Measurements from ENCODE around the gene TFF1. TPM values are rescaled to one million over a fixed set of nuclear protein-coding genes. Genes with fewer than 3 reads are reported as not detected.

The TFF1 gene
- total and polyA plus RNA-seq, 2 of the 4 experiments (the other 2 are of a cell fraction), result not detected

- ChIA-PET CTCF (no interaction called here), POLR2A (ENCODE audit: unreplicated experiment) (no interaction called here)
- ATAC-seq (ENCODE audit: low read depth) (no peak), DNase-seq (no peak)
- H3K4me3 ChIP-seq (ENCODE audit: insufficient read depth, low read depth, low read length), result no peak overlapping the region
- no peak overlapping the region for H4K5ac ChIP-seq (ENCODE audit: low read depth, low read length)
- intact Hi-C loops (cut with micrococcal nuclease) (no loop called here), dilution Hi-C loops (cut with HindIII; ENCODE audit: low sequenced_read_pairs, unreplicated experiment) (no loop called here), in situ Hi-C loops (cut with MboI; ENCODE audit: low sequenced_read_pairs) (no loop called here)
- H3K4me1 ChIP-seq (ENCODE audit: control insufficient read depth, insufficient read depth, low read length), result no peaks in the 10 kb centered on the region
- H2AFZ ChIP-seq (replicated peaks; ENCODE audit: low read length, poor library complexity), result no peak overlapping the region
- H2BK5ac ChIP-seq (ENCODE audit: low read depth, low read length, poor library complexity, severe bottlenecking), result no peak overlapping the region
- H3K9me1 ChIP-seq (ENCODE audit: insufficient read depth, low read length), result no peaks in the 10 kb centered on the region
- no TSS peak for BruUV-seq (replicated peaks)
- WGBS, 2 experiments (ENCODE audit: extremely low coverage in 2 of 2, insufficient read length in 1 of 2), result 74% methylated on average over 12 of the region's 19 CpGs; no CpG with 5 or more reads in 1 of the 2 experiments
- no peak overlapping the region for H3K23ac ChIP-seq (ENCODE audit: low read depth, low read length)
- H2BK15ac ChIP-seq (ENCODE audit: low read depth, low read length), result no peak overlapping the region
- no peak overlapping the region for H3K9ac ChIP-seq (ENCODE audit: low read depth, low read length)
- H4K20me1 ChIP-seq (ENCODE audit: insufficient read depth, low read length), result no peaks in the 10 kb centered on the region
- H3K4me2 ChIP-seq (ENCODE audit: low read depth, low read length), result no peak overlapping the region
- H2AK9ac ChIP-seq (replicated peaks; ENCODE audit: low read depth, low read length, poor library complexity), result no peak overlapping the region
- no peak overlapping the region for H4K91ac ChIP-seq (ENCODE audit: insufficient read depth, low read depth, low read length)
- no peak overlapping the region for H3K27ac ChIP-seq (ENCODE audit: insufficient read depth, low read length)
- H3K14ac ChIP-seq (replicated peaks; ENCODE audit: low read depth, low read length), result no peak overlapping the region
- no peaks in the 10 kb centered on the region for H3K36me3 ChIP-seq (ENCODE audit: control insufficient read depth, insufficient read depth, low read length)
- no peak overlapping the region for H3K18ac ChIP-seq (ENCODE audit: low read depth, low read length)
- TF ChIP-seq MXI1 (IDR thresholded peaks at IDR 0.05; ENCODE audit: borderline replicate concordance, low read depth, low read length) (no peak), CEBPB (IDR thresholded peaks at IDR 0.05; ENCODE audit: low read depth, low read length) (no peak), POLR2A (IDR thresholded peaks at IDR 0.05; ENCODE audit: low read depth, low read length) (no peak), MAZ (IDR thresholded peaks at IDR 0.05; ENCODE audit: borderline replicate concordance, low read depth, low read length) (no peak), FOS (IDR thresholded peaks at IDR 0.05; ENCODE audit: low read depth, low read length) (no peak)
- no peaks in the 10 kb centered on the region for H3K79me1 ChIP-seq (ENCODE audit: low read depth in 1 of 2, low read length in 2 of 2)
- no peak overlapping the region for H4K8ac ChIP-seq (ENCODE audit: low read depth in 2 of 2, low read length in 2 of 2)
- peaks cover 16% of the 10 kb centered on the region for H3K27me3 ChIP-seq (ENCODE audit: control insufficient read depth, insufficient read depth, low read length)
- H2BK20ac ChIP-seq (ENCODE audit: low read depth, low read length), result no peak overlapping the region
- H3K56ac ChIP-seq (ENCODE audit: extremely low read depth, insufficient read depth, low read length), result no peak overlapping the region
- H2AK5ac ChIP-seq (ENCODE audit: low read depth, low read length), result no peak overlapping the region
- H2BK120ac ChIP-seq (ENCODE audit: low read depth, low read length), result no peak overlapping the region
- no peaks in the 10 kb centered on the region for H3K9me3 ChIP-seq (ENCODE audit: control insufficient read depth, insufficient read depth, low read length)
- no peak overlapping the region for H3K4ac ChIP-seq (ENCODE audit: low read depth, low read length)
These were observed 30.7 kb upstream of the TFF1 start for GRCh38 chr21:42396799-42397745.
